HG03520 (cell line): Measurements from ENCODE around the gene GRID2.

Source experiments
- ATAC-seq: cut with Tn5 transposase; IDR thresholded peaks from one replicate; pipeline ENCODE4 v1.9.1; 2021; ENCODE audit warnings: mild to moderate bottlenecking, moderate library complexity; ENCODE audit not compliant: unreplicated experiment

Gene GRID2

DNA sequence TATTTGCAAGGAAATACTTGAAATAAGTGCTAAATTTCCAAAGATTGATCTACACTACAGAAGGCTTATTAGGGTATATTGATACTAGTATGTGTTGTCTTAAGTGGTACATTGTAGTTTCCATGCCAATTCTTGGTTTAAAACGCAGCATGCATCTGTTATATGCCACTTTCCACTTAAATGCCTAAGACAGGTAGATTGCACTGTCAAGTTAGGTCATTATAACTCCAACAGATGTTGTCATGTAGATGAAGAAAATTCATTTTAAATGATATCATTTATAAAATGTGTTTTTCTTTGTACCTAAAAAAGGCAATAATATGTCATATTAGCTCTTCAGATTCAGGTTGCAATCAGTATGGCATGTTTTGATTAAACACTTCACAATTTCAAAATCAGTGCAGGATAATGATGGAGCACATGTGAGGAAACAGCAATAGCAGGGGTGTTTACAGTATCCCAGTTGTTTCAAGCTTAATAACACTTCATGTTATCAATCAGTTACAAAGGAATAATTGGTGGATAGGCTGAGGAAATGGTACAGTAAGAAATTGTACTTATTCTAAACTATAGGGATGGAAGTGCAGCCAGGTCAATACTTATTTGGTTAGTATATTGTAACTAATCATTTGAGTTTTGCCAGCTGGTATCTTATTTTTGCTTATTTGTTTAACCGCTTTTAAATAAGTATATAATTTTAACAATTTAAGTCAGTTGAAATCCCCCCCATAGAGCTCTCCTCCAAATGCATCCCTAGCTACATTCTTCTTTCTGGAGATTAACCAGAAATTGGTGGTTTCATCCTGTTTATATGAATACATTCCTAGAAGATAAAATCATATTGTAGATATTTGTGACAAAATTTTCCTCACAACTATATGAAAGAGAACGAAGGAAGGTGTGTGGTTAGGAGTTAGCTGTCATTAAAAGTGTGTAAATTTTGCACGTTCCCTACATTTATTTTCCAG lies 1070.4 kb downstream of the GRID2 start:
- no peak for ATAC-seq

DNA sequence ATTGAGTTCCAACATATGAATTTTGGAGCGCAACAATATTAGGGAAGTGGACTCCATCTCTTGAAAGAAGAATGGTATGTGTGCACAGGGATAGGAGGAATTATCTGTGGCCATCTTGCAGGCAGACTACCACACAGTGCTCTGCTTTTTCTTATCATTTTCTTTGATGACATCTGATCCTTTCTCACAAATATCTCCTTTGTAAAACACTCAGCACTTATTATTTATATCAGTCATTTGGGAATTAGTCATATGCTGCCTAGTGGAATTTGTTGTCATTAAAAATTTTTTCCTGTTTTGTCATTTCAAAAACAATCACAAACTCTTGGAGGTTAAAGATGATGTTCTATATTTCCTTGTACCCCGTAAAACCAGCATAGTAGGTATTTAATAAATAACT lies 1080.5 kb downstream of the GRID2 start:
- ATAC-seq = no peak

DNA sequence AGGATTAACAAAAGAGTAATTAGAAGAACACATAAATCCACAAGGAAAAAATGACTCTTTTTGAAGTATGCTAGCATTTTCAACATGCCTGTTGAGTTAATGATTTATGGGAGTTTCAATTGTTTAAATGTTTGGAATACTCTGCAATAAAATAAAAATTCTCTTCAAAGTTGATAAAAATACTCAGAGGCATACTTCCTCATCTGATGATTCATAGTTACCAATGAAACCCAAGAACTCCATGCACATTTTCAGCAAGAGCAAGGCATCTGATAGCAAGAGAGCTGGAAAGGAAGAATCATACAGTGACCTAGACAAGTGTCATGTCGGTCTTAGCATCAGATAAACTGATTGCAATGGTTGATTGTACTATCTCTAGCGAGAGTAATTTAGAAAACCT lies 1081.1 kb downstream of the GRID2 start:
- no peak for ATAC-seq

DNA sequence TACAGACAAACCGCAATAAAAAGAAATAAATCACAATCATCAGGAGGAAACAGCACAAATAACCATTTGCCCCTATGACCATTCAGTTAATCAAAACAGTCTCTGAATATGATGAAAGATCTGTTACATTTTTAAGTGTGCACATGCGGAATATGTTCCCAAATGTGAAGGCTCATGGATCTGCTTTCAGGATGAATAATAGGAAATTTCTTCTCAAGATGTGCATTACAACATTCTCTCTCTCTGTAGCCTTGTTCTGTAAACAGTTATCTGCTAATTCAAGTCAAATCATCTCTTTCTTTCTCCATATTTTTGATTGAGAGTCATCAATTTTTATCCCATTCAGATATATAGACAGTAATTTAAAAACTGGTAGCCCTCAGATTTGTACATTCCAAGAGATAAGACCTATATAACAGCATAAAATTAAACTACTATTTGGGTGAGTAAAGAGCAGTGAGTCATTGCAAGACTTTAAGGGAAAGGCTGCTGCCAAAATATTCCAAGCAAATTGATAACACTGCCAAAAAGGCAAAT lies 1090.8 kb downstream of the GRID2 start:
- ATAC-seq = no peak

DNA sequence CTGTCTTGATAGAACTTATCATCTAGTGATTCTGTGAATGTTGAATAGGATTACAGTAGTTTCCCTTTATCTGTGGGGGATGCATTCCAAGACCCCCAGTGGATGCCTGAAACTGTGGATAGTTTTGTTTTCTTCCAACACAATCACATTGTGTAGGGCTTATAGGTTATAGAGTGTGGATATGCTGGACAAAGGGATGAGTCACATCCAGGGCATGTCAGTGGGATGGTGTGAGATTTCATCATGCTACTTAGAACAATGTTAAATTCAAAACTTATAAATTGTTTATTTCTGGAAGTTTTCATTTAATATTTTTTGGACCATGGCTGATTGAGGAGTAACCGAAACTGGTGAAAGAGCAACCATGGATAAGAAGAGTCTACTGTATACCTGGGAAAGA lies 1092.5 kb downstream of the GRID2 start:
- ATAC-seq = no peak

DNA sequence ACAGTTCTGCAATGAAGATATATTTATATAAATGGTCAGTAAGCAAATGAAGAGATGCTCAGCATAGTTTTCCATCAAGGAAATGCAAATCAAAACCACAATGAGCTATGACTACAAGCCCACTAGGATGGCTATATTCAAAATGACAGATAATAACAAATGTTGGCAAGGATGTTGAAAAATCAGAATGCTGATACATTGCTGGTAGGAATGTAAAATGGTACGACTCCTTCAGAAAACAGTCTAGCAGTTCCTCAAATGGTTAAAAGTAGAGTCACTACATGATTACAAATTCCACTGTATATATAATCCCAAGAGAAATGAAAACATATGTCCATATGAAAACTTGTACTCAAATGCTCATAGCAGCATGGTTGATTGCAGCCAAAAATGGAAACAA lies 1099.8 kb downstream of the GRID2 start:
- no peak for ATAC-seq

DNA sequence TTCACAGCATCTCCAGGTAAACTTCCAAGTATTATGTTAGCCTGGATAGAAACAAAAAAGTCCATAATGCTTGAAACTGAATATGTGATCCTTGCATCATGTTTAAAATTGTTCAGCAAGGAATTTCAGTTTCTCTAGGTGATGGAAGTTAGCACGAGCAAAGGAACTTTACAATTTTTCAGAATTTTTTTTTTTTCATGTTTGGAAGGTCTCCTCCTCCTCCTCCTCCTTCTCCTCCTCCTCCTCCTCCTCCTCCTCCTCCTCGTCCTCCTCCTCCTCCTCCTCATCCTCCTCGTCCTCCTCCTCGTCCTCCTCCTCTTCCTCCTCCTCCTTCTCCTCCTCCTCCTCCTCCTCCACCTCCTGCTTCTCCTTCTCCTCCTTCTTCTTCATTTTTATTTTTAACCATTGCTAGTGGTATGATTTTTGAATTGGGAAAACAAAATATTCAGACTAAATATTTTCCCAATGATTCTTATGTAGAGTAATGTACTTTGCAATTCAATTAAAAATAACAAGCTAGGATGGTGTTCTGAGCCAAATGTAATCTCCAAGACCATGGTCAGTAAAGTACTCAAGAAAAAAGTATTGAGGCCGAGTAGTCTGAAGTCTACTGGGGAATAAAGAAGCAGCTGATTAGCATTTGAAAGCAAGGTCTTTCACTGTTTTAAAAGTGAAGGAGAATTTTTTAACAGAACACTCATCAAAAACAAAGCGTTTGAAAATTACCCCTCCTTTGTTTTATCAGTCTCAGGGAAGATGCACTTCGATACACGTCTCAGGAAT lies 1103.9 kb downstream of the GRID2 start:
- ATAC-seq = no peak

DNA sequence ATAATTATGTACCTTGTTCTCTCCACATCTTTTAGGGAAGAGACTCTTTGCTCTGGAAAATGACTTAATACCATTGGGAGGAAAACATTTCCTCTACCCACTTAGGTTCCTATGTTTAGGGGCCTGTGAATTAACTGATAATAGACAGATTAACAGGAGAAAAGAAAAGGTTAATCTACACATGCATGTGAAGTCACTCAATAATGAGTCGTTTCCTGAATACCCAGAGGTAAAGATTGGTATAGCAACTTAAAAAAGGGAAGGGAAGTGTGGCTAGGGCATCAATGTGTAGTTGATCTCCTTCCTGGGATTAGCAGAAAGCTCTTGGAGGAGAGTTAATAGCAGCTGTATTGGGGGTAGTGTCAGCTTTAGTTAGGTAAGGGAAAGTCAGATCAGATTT lies 1105.3 kb downstream of the GRID2 start:
- ATAC-seq = no peak

DNA sequence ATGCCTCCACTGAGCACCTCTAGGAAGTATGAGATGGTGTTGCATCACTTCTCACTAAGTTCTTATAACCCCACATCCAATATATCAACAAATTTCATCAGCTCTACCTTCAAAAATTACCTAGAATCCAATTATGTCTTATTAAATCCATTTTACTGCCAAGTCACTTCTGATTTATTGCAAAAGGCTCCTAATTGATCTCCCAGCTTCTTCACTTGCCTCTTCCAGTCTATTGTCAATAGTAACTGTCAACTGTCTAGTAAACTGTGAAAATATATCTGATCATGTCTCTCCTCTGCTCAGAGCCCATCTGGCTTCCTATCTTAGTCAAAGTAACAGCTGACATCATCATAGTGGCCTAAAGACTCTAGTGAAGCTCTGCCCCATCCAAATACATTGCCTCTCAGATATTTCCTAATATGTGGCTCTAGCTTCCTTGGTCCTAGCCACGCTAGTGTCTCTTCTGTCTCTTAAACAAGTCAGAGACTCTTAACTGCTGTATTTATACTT lies 1110.3 kb downstream of the GRID2 start:
- no peak for ATAC-seq

DNA sequence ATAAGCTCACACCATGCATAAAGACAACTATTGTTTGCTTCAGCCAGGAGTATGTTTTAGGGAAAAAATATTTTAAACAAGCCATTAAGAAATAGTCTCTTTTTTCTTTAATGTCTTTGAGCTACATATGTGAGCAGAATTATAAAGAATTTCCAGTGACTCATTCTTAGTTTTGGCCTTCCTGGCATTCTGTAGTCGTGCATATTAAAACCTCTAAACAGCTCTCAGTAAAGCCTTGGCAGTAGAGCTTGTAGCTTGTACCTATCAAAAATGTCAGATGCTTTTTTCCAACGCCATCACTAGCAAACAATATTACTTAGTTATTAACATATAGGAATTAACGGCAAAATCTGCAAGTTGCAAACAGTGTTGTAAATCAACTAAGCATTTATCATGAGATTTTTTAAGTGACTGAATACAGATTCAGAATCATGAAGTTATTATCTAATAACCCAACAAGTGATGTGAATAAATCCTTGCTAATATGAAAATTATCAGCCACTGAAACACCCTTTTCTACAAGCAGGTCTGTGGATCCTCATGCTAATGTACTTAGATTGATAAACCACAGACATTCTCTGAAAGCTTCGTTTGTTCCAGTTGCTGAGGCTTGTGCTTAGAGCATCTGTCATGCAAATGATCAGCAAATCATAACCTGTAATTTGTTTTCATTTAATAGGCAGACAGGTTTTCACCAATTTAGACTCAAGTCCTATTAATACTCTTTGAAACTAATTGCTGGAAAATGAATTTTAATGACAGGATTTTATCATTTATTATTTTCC lies 1112.8 kb downstream of the GRID2 start:
- ATAC-seq = no peak

DNA sequence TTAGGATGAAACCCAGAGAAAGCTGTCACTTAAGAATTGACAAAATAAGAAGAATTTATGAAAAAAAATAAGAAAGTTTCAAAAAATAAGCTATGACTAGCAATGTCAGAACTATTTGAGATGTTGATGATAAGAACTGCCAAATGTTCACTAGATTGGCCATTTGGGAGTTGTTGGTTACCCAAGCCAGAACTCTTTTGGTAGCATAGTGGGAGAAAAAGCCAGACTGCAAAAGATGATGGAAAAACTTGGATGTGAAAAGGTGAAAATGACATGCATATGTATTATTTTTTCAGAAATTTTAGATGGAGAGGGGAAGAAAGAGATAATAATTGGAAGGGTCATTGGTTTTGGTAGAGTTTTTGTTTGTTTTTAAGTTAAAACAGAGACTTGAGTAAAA lies 1127.6 kb downstream of the GRID2 start:
- ATAC-seq = no peak

DNA sequence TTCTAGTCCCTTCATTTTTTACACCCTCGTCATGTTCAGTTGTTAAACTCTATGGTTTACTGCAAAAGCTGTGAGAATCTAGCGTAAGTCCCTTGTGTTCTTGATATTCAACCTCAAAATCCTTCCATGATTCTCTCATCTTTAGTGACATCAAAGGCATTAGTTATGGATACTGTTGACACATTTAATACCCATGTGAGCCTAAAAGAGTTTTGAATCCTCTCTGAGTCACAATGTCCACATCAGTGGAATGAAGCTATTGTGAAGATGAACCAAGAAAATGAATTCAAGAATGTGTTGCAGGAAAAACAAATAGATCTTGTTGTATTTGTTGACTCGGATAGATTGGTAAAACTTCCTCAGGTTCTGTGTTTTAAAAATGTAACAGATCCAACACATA lies 1130.1 kb downstream of the GRID2 start:
- ATAC-seq = no peak

DNA sequence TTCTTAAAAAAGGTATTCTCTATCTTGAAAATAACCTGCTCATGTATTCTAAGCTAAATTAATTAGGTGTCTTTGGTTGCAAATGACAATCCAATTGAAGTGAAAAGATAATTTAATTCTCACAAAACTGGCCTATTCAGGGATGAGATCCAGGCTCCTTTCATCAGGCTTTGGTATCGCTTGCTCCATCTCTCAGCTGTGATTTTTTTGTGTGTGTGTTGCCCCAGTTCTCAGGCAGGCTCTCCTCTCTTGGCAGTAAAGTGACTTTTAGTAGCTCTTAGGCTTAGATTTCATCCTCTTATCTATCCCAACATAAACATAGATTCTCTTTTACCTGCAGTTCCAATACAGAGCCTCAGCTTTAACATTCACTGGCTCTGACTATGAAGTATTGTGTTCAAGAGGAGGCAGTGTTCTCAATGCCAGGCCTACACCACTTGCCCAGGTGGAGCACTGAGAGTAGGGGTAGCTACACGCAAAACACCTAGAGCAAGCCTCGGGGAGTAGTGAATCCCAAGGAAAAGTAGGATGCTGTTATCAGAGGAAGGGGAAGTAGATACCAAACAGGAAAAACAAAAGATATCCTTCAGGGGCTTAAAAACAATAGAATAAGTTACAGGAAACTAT lies 1132.3 kb downstream of the GRID2 start:
- ATAC-seq = no peak

DNA sequence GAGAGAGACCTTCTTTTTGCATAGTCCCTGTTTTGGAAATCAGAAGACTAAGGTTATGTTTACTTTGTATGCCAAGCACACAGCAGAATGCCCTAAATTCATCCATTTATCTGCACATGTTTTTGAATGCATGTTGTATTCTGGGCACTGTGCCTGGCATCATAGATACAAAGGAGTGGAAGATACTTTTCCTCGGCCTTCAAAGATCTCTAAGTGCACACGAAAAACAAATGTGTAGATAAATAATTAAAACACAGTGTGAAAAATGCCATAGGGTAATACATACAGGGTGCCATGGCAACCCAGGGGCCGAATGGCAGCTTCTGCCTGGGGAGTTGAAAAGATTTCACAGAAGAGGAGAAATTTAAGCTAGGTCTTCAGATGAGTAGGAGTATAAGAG lies 1134.2 kb downstream of the GRID2 start:
- no peak for ATAC-seq

DNA sequence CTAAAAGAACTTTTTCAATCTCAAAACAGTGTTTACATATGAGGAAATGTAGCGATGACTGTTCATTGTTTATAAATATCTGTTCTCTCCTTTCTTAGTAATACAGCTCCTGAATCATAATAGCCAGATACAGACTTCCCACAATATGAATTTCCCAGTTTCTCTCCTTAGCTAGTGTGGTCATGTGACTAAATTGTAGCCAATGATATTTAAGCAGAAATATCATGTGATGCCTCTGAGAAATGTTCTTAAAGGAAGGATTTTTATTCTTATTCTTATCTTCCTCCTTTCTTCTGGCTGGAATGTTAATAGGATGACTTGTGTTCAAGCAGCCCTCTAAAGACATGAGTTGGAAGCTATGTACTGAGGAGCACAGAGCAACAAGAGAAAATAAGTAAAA lies 1141.1 kb downstream of the GRID2 start:
- ATAC-seq = no peak

DNA sequence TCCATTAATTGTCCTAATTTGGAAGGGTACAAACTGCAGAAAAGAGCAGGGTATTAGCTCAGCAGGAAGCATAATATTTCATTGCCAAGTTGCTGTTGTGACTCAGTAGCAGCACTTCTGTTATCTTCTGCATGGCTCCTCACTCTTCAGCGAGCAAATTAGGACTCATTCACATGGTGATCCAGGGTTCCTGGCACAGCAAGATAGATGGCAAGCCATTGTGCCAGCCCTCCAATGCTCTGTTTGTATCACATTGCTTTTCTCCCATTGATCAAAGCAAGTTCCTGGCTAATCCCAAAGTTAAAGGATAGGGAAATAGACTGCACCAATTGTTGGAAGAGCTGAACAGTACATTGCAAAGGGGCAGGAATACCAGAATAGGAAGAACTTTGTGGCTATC lies 1142.3 kb downstream of the GRID2 start:
- ATAC-seq = no peak

DNA sequence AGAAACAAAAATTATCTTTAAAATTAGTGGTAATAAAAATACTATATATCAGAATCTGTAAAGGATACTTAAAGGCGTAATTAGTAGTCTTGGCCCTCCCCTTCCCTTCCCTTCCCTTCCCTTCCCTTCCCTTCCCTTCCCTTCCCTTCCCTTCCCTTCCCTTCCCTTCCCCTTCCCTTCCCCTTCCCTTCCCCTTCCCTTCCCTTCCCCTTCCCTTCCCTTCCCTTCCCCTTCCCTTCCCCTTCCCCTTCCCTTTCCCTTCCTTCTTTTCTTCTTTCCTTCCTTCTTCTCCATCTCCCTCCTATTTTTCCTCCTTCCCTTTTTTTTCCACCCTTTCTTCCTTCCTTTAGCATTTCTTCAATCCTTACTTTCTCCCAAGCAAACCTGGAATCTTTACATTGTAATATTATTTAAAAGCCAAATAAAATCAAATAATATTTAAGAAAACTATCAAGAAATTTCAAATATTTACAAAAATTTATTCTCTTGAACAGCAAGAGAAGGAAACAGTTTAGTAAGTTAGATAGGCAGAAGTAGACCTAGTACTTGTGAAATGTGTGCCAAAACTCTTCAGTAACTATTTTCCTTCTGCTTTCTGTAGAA lies 1145.0 kb downstream of the GRID2 start:
- no peak for ATAC-seq

DNA sequence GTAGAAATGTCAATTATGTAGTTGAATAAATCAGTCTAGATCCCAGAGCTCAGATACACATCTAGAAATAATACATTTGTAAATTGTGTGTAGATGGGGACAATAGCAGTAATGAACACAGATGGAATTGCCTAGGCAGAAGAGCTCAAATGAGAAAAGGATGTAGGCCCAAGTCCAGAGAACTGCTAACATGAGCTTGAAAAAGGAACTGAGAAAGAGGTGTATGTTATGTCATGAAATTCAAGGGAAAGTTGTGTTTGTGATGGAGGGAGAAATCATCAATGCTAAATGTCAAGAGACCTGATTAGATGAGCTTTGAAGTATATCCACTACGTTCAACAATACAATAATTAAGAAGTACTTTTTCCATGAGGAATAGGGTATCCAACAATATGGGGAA lies 1148.2 kb downstream of the GRID2 start:
- ATAC-seq = no peak

DNA sequence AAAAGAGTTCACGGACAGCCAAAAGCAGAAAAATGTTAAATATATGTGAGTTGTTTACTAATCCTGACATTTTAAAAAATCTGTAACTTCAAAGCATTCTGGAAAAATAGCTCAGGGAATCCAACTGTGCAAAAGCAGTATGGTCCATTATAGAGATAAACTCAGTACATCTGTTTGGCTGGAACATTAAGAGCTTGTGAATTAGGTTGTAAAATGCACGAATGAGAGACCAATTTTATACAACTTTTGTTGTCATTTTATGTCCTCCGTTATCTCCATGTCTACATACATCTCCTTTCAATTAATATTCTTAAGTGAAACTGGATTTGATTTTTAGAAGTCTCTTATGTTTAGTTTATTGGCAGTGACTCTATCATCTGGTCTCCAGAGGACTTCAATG lies 1157.8 kb downstream of the GRID2 start:
- no peak for ATAC-seq

DNA sequence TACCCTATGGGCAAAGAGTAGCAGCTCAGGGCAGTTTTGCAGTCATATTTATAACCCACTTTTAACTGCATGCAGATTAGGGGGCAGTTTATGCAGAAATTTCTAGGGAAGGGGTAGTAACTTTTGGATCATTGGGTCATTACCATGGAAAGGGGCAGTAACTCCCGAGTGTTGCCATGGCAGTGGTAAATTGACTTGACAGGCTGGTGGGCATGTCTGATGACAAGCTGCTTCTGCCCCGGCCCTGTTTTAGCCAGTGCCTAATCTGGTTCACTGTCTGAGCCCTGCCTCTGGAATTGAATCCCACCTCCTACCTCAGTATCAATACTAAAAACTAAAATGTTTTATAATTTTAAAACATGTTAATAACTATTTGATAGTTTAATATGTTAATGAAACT lies 1162.7 kb downstream of the GRID2 start:
- no peak for ATAC-seq
